Endodermal cell (in vitro differentiated cells): ENCODE data around the gene GTF2I. TPM values are rescaled to one million over a fixed set of nuclear protein-coding genes. Genes with fewer than 3 reads are reported as not detected.

Source experiments
- DNase-seq: peaks from one replicate; pipeline ENCODE4 v3.0.0-alpha.2; 2017
- H3K27ac ChIP-seq: 2 replicates; pipeline ENCODE4 v1.5.1; 2013; ENCODE audit warnings: mild to moderate bottlenecking, low read depth, low read length, moderate library complexity
- H3K27me3 ChIP-seq: 2 replicates; pipeline ENCODE4 v1.6.1; 2013; ENCODE audit warnings: mild to moderate bottlenecking, low read length, moderate library complexity; ENCODE audit not compliant: insufficient read depth, control insufficient read depth, poor library complexity, severe bottlenecking
- H3K36me3 ChIP-seq: 2 replicates; pipeline ENCODE4 v1.7.0; 2013; ENCODE audit warnings: mild to moderate bottlenecking, low read length, moderate library complexity; ENCODE audit not compliant: control insufficient read depth, insufficient read depth
- H3K4me1 ChIP-seq: one replicate; pipeline ENCODE4 v1.7.0; 2013; ENCODE audit warnings: low read length; ENCODE audit not compliant: control insufficient read depth, insufficient read depth
- H3K4me3 ChIP-seq: 2 replicates; pipeline ENCODE4 v1.5.1; 2013; ENCODE audit warnings: mild to moderate bottlenecking, low read length, moderate library complexity
- H3K9ac ChIP-seq: 2 replicates; pipeline ENCODE4 v1.6.1; 2013; ENCODE audit warnings: mild to moderate bottlenecking, low read length, moderate library complexity; ENCODE audit not compliant: poor library complexity, severe bottlenecking; ENCODE audit errors: extremely low read depth
- H3K9me3 ChIP-seq: 2 replicates; pipeline ENCODE4 v1.6.1; 2013; ENCODE audit warnings: mild to moderate bottlenecking, low read length, moderate library complexity; ENCODE audit not compliant: control insufficient read depth
- H3K27ac Mint-ChIP-seq: 2 replicates; pipeline ENCODE4 v1.8.0; 2020; ENCODE audit warnings: mixed read lengths
- H3K27me3 Mint-ChIP-seq: 2 replicates; pipeline ENCODE4 v1.8.0; 2021; ENCODE audit warnings: mild to moderate bottlenecking, mixed read lengths; ENCODE audit not compliant: insufficient read depth
- H3K36me3 Mint-ChIP-seq: 2 replicates; pipeline ENCODE4 v1.8.0; 2020; ENCODE audit warnings: low read depth, mixed read lengths
- H3K4me1 Mint-ChIP-seq: 2 replicates; pipeline ENCODE4 v1.8.0; 2020; ENCODE audit warnings: mixed read lengths
- H3K4me3 Mint-ChIP-seq: 2 replicates; pipeline ENCODE4 v1.8.0; 2020; ENCODE audit warnings: mild to moderate bottlenecking, moderate library complexity, mixed read lengths
- H3K9me3 Mint-ChIP-seq: 2 replicates; pipeline ENCODE4 v1.8.0; 2020; ENCODE audit warnings: mild to moderate bottlenecking, mixed read lengths
- CTCF ChIP-seq: fragments of 200-600 bp; sonication (generic); conservative IDR thresholded peaks from 2 replicates; pipeline ENCODE4 v1.5.0; 2021; ENCODE audit warnings: antibody characterized with exemption, mild to moderate bottlenecking
- WGBS, 2 experiments: methylation state at CpG; one replicate each; pipeline versions ENCODE4 v1.1.5 to v1.1.7; 2013; ENCODE audit warnings: missing lambda C conversion rate in 2 of 2, mixed read lengths in 1 of 2; ENCODE audit not compliant: insufficient coverage in 1 of 2, insufficient read length in 1 of 2; 5-methylcytosine and 5-hydroxymethylcytosine counted together
- total RNA-seq, 2 donors: library from RNA; stranded (reverse); fragmentation: NEBNext Ultra II Directional in 1 of 2; extraction: Animal tissue kit (Norgen Biotek cat#: 25700) in 1 of 2; gene quantifications; 2 replicates in 1 of 2; 3 replicates in 1 of 2; pipeline ENCODE4 v1.2.1, GENCODE V29; 2021

GTF2I gene
- total RNA-seq, 2 donors from 2014 or later, result 391 to 519 TPM

- Histone ChIP-seq H3K9me3 (no peaks in the 10 kb centered on the region), H3K36me3 (peaks cover 48% of the 10 kb centered on the region), H3K4me3 (no peak overlapping the region), H3K9ac (no peak overlapping the region), H3K27me3 (no peaks in the 10 kb centered on the region), H3K4me1 (no peaks in the 10 kb centered on the region), H3K27ac (no peak overlapping the region)
- Mint-ChIP-seq H3K4me1 (peaks cover 6% of the 10 kb centered on the region), H3K27ac (peak overlapping the region; percentile 55), H3K27me3 (no peaks in the 10 kb centered on the region), H3K9me3 (no peaks in the 10 kb centered on the region), H3K4me3 (no peak overlapping the region), H3K36me3 (peaks cover 50% of the 10 kb centered on the region)
- WGBS, 2 experiments, result 95% methylated on average over 6 of the region's 6 CpGs
- TF ChIP-seq CTCF, result no peak
- DNase-seq, result no peak
Measured at GRCh38 chr7:74672343-74672915, 14.9 kb downstream of the GTF2I start.

- 95 to 98% methylated on average over 7 of the region's 7 CpGs for WGBS, 2 experiments
- no peak overlapping the region for H3K4me3 Mint-ChIP-seq
- no peaks in the 10 kb centered on the region for H3K4me1 ChIP-seq
- no peak overlapping the region for H3K27ac Mint-ChIP-seq
- DNase-seq, result no peak
- H3K27me3 ChIP-seq, result no peaks in the 10 kb centered on the region
- no peaks in the 10 kb centered on the region for H3K9me3 Mint-ChIP-seq
- TF ChIP-seq CTCF, result no peak
- H3K36me3 Mint-ChIP-seq, result peaks cover 49% of the 10 kb centered on the region
- H3K9ac ChIP-seq, result no peak overlapping the region
- no peak overlapping the region for H3K27ac ChIP-seq
- H3K27me3 Mint-ChIP-seq, result no peaks in the 10 kb centered on the region
- peaks cover 6% of the 10 kb centered on the region for H3K4me1 Mint-ChIP-seq
- H3K9me3 ChIP-seq, result no peaks in the 10 kb centered on the region
- H3K4me3 ChIP-seq, result no peak overlapping the region
- peaks cover 61% of the 10 kb centered on the region for H3K36me3 ChIP-seq
Measured at GRCh38 chr7:74674166-74674565, 16.6 kb downstream of the GTF2I start.

GRCh38 chr7:74682829-74683228 is 25.3 kb downstream of the GTF2I start:
- Histone ChIP-seq H3K27ac (no peak overlapping the region), H3K9me3 (peaks cover 11% of the 10 kb centered on the region), H3K4me1 (no peaks in the 10 kb centered on the region), H3K36me3 (peaks cover 64% of the 10 kb centered on the region), H3K27me3 (no peaks in the 10 kb centered on the region), H3K9ac (no peak overlapping the region), H3K4me3 (no peak overlapping the region)
- no peaks in the 10 kb centered on the region for H3K27me3 Mint-ChIP-seq
- peaks cover 5% of the 10 kb centered on the region for H3K4me1 Mint-ChIP-seq
- peak overlapping the region; percentile 31 for H3K27ac Mint-ChIP-seq
- no peak for DNase-seq
- no peaks in the 10 kb centered on the region for H3K9me3 Mint-ChIP-seq
- no peak overlapping the region for H3K4me3 Mint-ChIP-seq
- WGBS, 2 experiments, result 93 to 100% methylated on average over 2 to 3 of the region's 3 CpGs
- no peak for TF ChIP-seq CTCF
- peaks cover 75% of the 10 kb centered on the region for H3K36me3 Mint-ChIP-seq
